Raji (cell line): ENCODE measurements around the gene KIF18B.

ENCODE experiments used
- POLR2A ChIP-seq: IDR thresholded peaks from 2 replicates; pipeline ENCODE4 v1.6.1; 2011; ENCODE audit warnings: low read depth, low read length, control low read depth; ENCODE audit not compliant: insufficient read depth

Gene KIF18B

GRCh38 chr17:44959821-44960531 is 12.4 kb upstream of the KIF18B start:
- no peak for TF ChIP-seq POLR2A

DNA sequence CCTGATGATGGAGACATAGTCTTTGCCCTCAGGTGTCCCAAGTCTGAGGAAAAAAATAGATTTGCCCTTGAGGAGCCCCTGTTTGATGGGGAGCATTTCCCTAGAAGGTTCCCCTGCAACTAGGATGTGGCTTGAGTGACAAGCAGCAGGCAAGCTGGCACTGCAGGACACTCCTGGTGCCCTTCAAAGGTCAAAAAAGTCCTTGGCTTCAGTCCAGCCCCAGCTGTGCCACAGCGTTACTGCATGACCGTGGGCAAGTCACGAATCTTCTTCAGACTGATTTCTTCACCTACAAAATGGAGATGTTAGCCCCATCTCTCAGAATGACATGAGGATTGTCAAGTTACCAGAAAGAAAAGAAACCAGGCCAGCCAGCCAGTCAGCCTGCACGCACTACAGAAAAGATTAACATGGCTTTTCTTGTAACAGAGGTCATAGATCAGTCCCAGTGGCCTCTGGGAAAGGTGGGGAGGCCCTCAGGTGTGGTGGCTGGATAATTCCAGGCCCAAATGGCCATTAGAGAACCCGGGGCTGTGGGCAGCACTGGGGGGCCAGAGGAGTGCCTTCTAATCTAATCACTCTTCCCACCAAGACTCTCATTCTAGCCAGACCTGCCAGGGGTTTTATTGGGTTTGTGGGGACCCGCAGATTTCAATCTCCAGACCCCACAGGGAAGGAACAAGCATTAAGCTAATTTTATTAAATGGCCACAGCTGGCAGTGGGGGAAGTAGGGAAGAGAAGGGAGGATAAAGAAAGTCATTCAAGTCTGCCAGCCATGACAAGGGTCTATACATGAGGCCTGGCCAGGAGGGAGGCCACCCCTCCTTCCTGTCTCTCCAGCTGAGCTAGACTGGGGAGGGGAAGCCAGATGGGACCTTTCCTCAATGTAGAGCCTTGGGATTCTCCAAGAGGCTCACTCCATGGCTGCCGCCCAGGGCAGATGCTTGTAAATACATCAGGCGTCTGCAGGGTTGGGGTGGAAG is 9.7 kb upstream of the KIF18B start:
- TF ChIP-seq POLR2A, result no peak

DNA sequence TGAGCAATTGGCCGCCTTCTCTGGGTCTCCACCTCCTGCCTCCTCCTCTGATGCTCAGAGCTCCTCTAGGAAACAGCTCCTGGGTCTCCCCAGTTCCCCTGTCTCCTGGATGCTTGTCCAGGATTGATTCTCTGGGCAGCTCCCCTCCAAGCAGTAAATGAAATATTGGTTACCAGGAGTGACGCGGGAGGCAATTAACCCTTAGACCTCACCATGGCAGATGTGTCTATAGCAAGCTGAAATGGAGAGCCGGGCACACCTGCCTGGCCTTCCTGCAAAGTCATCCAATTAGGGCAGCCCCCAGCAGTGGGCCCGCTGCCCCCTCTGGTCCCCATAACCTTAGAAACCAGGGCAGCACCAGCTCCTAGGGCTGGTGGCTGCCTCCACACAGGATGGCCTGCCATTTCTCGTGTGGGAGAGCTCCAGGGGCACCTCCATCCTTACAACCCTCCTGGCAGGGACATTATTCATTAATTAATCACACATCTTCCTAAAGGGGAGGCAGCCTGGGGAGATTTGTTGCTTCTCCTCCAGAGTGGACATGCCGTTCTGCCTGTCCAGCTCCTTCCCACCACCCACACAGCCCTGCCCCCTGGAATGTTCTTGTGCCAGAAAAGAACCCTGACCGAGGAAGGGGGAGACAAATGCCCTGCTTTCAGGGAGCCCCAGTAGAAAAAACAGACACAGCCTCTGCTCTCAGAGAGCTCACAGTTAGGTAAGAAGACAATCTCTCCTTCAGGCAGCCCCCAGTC is 8.3 kb upstream of the KIF18B start:
- TF ChIP-seq POLR2A, result no peak

DNA sequence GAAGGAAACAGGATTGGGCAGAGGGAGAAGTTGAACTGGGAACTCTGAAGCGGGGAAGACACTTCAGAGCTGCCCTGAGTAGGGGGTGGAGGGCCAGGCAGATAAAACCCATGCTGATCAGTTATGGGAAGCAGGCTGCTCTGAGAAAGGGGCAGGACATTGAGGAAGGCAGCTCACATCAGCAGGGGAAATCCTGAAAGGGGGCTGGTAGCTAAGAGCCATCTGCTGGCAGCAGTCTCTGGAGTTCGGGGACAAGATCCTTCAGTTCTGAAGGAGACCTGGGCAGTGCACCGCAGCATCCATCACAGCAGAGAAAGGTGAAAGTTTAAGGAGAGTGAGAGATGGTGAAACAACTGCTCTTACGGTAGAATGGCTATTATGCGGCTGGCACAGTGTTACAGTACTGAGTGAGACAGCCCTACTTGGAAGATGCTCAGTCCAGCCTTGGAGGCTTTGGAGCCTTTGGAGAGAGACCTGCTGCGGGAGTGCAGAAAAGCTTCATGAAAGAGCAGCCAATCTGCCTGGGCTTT is 5.4 kb upstream of the KIF18B start:
- TF ChIP-seq POLR2A, result no peak

GRCh38 chr17:44948315-44948795 is 782 bp upstream of the KIF18B start:
- TF ChIP-seq POLR2A, result no peak

- TF ChIP-seq POLR2A, result no peak
Measured at GRCh38 chr17:44942456-44942855, 5.1 kb downstream of the KIF18B start.

DNA sequence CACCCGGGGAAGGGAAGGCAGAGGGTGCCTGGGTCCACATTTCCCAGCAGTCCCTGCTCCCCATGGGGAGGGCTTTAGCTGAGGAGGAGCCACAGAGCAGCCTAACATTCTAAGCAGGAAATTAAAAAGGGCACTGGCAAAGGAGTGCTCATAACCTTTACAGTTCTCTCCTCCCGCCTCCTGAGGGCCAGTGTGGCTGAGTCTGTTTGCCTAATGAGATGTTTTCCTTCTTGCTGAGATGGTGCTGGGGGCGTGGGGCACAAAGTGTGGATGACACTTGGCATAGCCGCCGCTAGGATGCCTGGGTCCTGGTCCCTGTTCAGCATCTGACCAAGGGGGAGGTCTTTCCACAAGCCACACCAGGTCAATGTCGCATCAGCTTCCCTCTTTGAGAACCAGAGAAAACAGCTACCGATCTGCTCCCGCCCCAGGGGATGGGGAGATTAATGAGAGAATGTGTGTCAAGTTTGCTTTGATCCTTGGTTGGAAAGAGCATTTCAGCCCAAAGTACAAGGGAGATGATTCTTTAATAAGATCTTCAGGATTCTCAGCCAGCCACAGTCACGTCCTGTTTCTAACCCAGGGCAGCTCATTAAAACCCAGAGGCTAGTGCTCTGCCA is 5.8 kb downstream of the KIF18B start:
- TF ChIP-seq POLR2A, result no peak

DNA sequence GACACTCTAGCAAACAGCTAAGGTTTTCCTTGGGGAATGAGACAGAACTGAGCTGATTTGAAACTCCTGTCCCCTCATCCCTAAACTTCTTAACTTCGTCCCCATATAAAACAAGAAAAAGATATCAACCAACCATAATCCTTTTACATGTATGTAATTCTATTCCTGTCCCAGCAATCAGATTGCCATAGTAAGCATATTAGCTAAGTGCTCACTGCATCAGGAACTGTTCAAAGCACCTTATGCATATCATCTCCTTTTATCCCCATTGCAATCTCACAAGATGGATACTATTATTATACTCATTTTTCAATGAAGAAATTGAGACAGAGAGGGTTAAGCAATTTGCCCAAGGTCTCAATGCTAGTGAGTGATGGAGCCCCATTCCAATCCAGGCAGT is 6.8 kb downstream of the KIF18B start:
- TF ChIP-seq POLR2A, result no peak

DNA sequence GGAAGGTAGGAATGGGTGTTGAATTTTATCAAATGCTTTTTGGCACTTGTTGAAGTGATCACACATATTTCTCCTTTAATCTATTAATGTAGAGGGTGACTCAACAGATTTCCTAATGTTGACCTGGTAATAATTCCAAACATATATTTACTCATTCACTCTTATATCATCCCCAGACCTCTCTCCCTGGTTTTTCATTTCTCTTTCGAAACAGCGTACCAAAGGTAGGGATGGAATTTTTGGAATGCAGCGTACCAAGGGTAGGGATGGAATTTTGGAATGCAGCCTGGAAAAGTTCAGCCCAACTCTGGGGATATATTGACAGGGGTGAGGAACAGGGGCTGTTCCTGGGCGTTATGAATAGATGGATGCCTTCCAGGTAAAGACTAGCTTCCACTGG is 7.3 kb downstream of the KIF18B start:
- no peak for TF ChIP-seq POLR2A

- no peak for TF ChIP-seq POLR2A
Measured at GRCh38 chr17:44935116-44935515, 12.5 kb downstream of the KIF18B start.

GRCh38 chr17:44934745-44935105 is 12.8 kb downstream of the KIF18B start:
- no peak for TF ChIP-seq POLR2A

DNA sequence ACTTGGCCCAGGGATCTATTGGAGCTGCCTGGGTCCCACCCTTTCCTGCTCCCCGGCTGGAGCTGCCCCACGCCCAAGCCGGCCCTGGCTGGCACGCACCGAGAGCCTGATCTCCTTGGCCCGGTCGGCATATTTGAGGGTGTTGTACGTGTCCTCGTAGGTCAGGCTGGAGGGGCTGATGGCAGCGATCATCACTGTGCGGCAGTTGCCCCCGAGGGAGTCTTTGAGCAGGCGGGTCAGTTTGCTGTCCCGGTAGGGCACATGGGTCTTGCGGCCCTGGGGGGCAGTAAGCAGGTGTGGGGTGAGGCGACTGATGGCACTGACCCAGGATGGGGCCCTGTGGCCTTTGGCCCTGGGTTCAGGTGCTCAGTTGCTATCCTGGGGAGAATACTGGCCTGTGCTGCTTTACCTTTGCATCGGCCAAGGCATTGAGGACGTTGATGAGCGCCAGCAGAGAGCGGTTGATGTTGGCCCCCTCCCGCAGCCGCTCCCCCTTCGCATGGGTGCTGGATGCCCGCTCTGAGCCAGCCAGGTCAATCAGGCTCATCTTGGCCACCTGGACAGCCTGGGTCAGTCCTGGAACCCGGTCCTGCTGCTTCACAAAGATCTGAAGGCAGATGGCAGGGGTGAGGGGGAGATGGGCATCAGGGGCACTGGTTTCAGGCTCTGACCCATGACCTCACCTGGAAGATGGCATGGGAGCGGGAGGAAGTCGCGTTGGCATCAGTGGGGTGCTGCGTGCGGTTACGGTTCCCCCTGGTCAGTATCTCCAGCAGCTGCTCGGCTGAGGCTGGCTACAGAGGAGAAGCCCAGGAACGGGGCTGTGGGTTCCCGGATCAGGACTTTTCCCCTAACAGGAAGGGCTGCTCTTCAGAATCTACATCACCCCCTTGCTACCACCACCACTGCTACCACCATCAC is 13.5 kb downstream of the KIF18B start:
- TF ChIP-seq POLR2A, result no peak

DNA sequence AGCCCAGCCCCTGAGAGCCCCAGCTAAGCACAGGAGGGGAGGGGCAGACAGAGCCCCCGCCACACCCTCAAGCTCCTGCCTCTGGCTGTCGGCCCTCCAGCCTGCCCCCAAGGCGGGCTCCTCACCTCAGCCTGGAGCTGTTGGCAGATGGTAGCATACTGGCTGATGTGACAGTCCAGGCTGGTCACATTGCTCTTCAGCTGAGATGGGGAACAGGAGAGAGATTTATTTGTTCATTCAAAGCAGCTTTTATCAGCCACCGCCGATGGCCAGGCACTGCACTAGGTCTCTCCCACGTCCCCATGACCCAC is 14.8 kb downstream of the KIF18B start:
- no peak for TF ChIP-seq POLR2A
